ENCODE data around the gene WDR11. TPM values are rescaled to one million over a fixed set of nuclear protein-coding genes. Genes with fewer than 3 reads are reported as not detected.

The WDR11 gene
- total RNA-seq, 2 donors from 2014 or later, result 79.6 to 96.1 TPM

DNA sequence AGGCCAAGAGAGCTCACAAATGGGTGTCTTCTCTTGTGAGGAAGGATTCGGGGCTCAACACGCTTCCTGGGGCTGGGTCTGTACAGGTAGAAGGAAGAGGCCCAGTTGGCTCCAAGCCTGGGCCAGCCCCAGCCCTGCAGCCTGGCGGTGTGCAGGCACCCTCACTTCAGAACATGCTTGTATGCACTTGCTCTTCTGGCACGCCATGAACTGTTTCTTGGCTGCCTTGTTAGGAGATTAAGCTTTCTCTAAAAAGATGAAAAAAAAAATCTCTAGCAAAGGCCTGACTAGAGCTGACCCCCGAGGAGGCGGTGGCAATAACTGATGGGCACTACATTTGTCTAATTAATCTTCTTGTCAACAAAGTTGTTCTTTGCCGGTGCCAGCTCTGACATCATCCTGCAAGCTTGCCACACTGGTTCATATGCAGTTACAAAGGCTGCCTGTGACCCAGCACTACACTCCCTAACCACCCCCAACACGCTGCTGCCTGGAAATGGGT, 94.7 kb downstream of the WDR11 start:
- H3K9me3 ChIP-seq (ENCODE audit: control insufficient read depth, low read length), result no peaks in the 10 kb centered on the region
- Mint-ChIP-seq H3K36me3 (ENCODE audit: low read depth) (no peaks in the 10 kb centered on the region), H3K4me1 (peaks cover 14% of the 10 kb centered on the region), H3K9me3 (peaks cover 4% of the 10 kb centered on the region), H3K27me3 (ENCODE audit: insufficient read depth) (peaks cover 39% of the 10 kb centered on the region), H3K27ac (no peak overlapping the region), H3K4me3 (no peak overlapping the region)
- TF ChIP-seq, protein P1, sequence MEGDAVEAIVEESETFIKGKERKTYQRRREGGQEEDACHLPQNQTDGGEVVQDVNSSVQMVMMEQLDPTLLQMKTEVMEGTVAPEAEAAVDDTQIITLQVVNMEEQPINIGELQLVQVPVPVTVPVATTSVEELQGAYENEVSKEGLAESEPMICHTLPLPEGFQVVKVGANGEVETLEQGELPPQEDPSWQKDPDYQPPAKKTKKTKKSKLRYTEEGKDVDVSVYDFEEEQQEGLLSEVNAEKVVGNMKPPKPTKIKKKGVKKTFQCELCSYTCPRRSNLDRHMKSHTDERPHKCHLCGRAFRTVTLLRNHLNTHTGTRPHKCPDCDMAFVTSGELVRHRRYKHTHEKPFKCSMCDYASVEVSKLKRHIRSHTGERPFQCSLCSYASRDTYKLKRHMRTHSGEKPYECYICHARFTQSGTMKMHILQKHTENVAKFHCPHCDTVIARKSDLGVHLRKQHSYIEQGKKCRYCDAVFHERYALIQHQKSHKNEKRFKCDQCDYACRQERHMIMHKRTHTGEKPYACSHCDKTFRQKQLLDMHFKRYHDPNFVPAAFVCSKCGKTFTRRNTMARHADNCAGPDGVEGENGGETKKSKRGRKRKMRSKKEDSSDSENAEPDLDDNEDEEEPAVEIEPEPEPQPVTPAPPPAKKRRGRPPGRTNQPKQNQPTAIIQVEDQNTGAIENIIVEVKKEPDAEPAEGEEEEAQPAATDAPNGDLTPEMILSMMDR (conservative IDR thresholded peaks at IDR 0.05), result no peak
- H3K27ac ChIP-seq (ENCODE audit: low read depth, low read length), result no peak overlapping the region
- WGBS, 2 experiments (ENCODE audit: insufficient coverage in 1 of 2, insufficient read length in 1 of 2), result 94 to 95% methylated on average over 5 to 8 of the region's 8 CpGs
- H3K4me1 ChIP-seq (ENCODE audit: control insufficient read depth, insufficient read depth, low read length), result peaks cover 15% of the 10 kb centered on the region
- no peak for DNase-seq
- peaks cover 15% of the 10 kb centered on the region for H3K27me3 ChIP-seq (ENCODE audit: control insufficient read depth, insufficient read depth, low read length, poor library complexity, severe bottlenecking)
- no peak overlapping the region for H3K4me3 ChIP-seq (ENCODE audit: low read length)
- H3K36me3 ChIP-seq (ENCODE audit: control insufficient read depth, insufficient read depth, low read length), result no peaks in the 10 kb centered on the region
- no peak overlapping the region for H3K9ac ChIP-seq (ENCODE audit: extremely low read depth, low read length, poor library complexity, severe bottlenecking)

DNA sequence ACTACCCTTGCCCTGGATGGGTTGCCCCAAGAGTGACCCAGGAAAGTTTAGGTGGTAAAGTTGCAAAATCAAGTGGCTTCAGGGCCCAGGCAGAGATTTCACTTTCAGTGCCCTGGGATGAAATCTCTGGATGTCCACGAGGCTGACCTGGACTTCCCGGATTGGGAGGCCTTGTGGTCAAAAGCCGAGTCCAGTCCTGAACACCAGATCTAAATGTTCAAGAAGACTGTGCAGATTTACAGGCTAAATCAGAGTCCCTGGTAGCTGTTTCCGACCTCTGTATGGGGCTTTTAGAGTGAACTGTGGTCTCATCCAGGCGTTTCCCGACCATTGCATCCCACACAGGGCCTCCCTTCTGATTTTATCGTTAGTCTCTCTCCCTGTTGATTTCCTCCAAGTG, 95.3 kb downstream of the WDR11 start:
- H3K36me3 ChIP-seq (ENCODE audit: control insufficient read depth, insufficient read depth, low read length), result no peaks in the 10 kb centered on the region
- H3K4me3 ChIP-seq (ENCODE audit: low read length), result no peak overlapping the region
- H3K27ac Mint-ChIP-seq, result no peak overlapping the region
- no peak for DNase-seq
- no peak overlapping the region for H3K9ac ChIP-seq (ENCODE audit: extremely low read depth, low read length, poor library complexity, severe bottlenecking)
- 90 to 91% methylated on average over 6 to 7 of the region's 7 CpGs for WGBS, 2 experiments (ENCODE audit: insufficient coverage in 1 of 2, insufficient read length in 1 of 2)
- H3K4me1 ChIP-seq (ENCODE audit: control insufficient read depth, insufficient read depth, low read length), result peaks cover 19% of the 10 kb centered on the region
- H3K9me3 ChIP-seq (ENCODE audit: control insufficient read depth, low read length), result no peaks in the 10 kb centered on the region
- peaks cover 15% of the 10 kb centered on the region for H3K27me3 ChIP-seq (ENCODE audit: control insufficient read depth, insufficient read depth, low read length, poor library complexity, severe bottlenecking)
- peaks cover 4% of the 10 kb centered on the region for H3K9me3 Mint-ChIP-seq
- no peaks in the 10 kb centered on the region for H3K36me3 Mint-ChIP-seq (ENCODE audit: low read depth)
- H3K27ac ChIP-seq (ENCODE audit: low read depth, low read length), result no peak overlapping the region
- H3K4me3 Mint-ChIP-seq, result no peak overlapping the region
- H3K4me1 Mint-ChIP-seq, result peaks cover 20% of the 10 kb centered on the region
- TF ChIP-seq, protein P1 (conservative IDR thresholded peaks at IDR 0.05), result no peak
- H3K27me3 Mint-ChIP-seq (ENCODE audit: insufficient read depth), result peaks cover 42% of the 10 kb centered on the region

- H3K4me3 ChIP-seq (ENCODE audit: low read length), result peak overlapping the region; percentile 79
- WGBS, 2 experiments (ENCODE audit: insufficient coverage in 1 of 2, insufficient read length in 1 of 2), result 3 to 8% methylated on average over 28 to 47 of the region's 47 CpGs
- H3K9ac ChIP-seq (ENCODE audit: extremely low read depth, low read length, poor library complexity, severe bottlenecking), result no peak overlapping the region
- H3K36me3 ChIP-seq (ENCODE audit: control insufficient read depth, insufficient read depth, low read length), result no peaks in the 10 kb centered on the region
- peaks cover 10% of the 10 kb centered on the region for H3K9me3 ChIP-seq (ENCODE audit: control insufficient read depth, low read length)
- peak overlapping the region; percentile 48 for H3K4me3 Mint-ChIP-seq
- peaks cover 15% of the 10 kb centered on the region for H3K27me3 ChIP-seq (ENCODE audit: control insufficient read depth, insufficient read depth, low read length, poor library complexity, severe bottlenecking)
- peaks cover 53% of the 10 kb centered on the region for H3K27me3 Mint-ChIP-seq (ENCODE audit: insufficient read depth)
- peaks cover 19% of the 10 kb centered on the region for H3K4me1 ChIP-seq (ENCODE audit: control insufficient read depth, insufficient read depth, low read length)
- no peaks in the 10 kb centered on the region for H3K36me3 Mint-ChIP-seq (ENCODE audit: low read depth)
- TF ChIP-seq, protein P1 (conservative IDR thresholded peaks at IDR 0.05), result peak; percentile 99
- H3K4me1 Mint-ChIP-seq, result peaks cover 24% of the 10 kb centered on the region
- peak; percentile 92 for DNase-seq
- no peak overlapping the region for H3K27ac Mint-ChIP-seq
- no peak overlapping the region for H3K27ac ChIP-seq (ENCODE audit: low read depth, low read length)
- H3K9me3 Mint-ChIP-seq, result peaks cover 13% of the 10 kb centered on the region
These were observed 97.9 kb downstream of the WDR11 start for GRCh38 chr10:120948889-120949608.

Data from endodermal cell (in vitro differentiated cells).